RWPE2 (cell line): ENCODE measurements around the gene TNFSF12.
A peak's percentile ranks its signal among the peaks of the same experiment; 100 is the strongest.

Experiments used
- ATAC-seq: fragments of 200-7000 bp; cut with Tn5 transposase; 3 replicates; pipeline ENCODE4 v1.9.1; 2021; ENCODE audit warnings: low read depth
- DNase-seq: peaks from one replicate; pipeline ENCODE4 v3.0.0-alpha.2; 2020; ENCODE audit warnings: low spot score
- H3K27ac ChIP-seq: fragments of 450-650 bp; 2 replicates; pipeline ENCODE4 v1.5.1; 2017; ENCODE audit warnings: mild to moderate bottlenecking; ENCODE audit not compliant: poor library complexity, severe bottlenecking
- H3K27me3 ChIP-seq: fragments of 250-450 bp; sonication (Bioruptor Pico); 2 replicates; pipeline ENCODE4 v1.5.1; 2021; ENCODE audit warnings: mild to moderate bottlenecking, moderate library complexity; ENCODE audit not compliant: insufficient read depth, poor library complexity, severe bottlenecking
- H3K36me3 ChIP-seq: fragments of 250-450 bp; sonication (Bioruptor Pico); 2 replicates; pipeline ENCODE4 v1.5.1; 2020; ENCODE audit warnings: low read depth, mild to moderate bottlenecking, moderate library complexity
- H3K4me1 ChIP-seq: fragments of 250-450 bp; sonication (Bioruptor Pico); 2 replicates; pipeline ENCODE4 v1.5.1; 2021; ENCODE audit warnings: mild to moderate bottlenecking, moderate library complexity; ENCODE audit not compliant: insufficient read depth, poor library complexity, severe bottlenecking
- H3K4me3 ChIP-seq: fragments of 250-450 bp; sonication (Bioruptor Pico); 2 replicates; pipeline ENCODE4 v1.5.1; 2021; ENCODE audit warnings: mild to moderate bottlenecking, moderate library complexity; ENCODE audit not compliant: severe bottlenecking
- H3K9me3 ChIP-seq: fragments of 250-450 bp; sonication (Bioruptor Pico); 2 replicates; pipeline ENCODE4 v1.5.1; 2021; ENCODE audit warnings: mild to moderate bottlenecking, moderate library complexity; ENCODE audit not compliant: severe bottlenecking
- TF ChIP-seq, protein P1 (sequence below): fragments of 450-650 bp; IDR thresholded peaks from one replicate; pipeline ENCODE4 v1.5.1; 2017; ENCODE audit warnings: mild to moderate bottlenecking, moderate library complexity; ENCODE audit not compliant: poor library complexity, severe bottlenecking

The TNFSF12 gene

GRCh38 chr17:7559320-7560171, 10.7 kb downstream of the TNFSF12 start:
- Histone ChIP-seq H3K27me3 (no peaks in the 10 kb centered on the region), H3K27ac (peak overlapping the region; percentile 76)
- ATAC-seq: no peak

GRCh38 chr17:7560172-7561027, 11.5 kb downstream of the TNFSF12 start:
- Histone ChIP-seq H3K4me3 (peak overlapping the region; percentile 58), H3K27ac (peak overlapping the region; percentile 76), H3K36me3 (peaks cover 17% of the 10 kb centered on the region), H3K27me3 (no peaks in the 10 kb centered on the region), H3K9me3 (no peaks in the 10 kb centered on the region), H3K4me1 (peaks cover 17% of the 10 kb centered on the region)
- TF ChIP-seq, protein P1, sequence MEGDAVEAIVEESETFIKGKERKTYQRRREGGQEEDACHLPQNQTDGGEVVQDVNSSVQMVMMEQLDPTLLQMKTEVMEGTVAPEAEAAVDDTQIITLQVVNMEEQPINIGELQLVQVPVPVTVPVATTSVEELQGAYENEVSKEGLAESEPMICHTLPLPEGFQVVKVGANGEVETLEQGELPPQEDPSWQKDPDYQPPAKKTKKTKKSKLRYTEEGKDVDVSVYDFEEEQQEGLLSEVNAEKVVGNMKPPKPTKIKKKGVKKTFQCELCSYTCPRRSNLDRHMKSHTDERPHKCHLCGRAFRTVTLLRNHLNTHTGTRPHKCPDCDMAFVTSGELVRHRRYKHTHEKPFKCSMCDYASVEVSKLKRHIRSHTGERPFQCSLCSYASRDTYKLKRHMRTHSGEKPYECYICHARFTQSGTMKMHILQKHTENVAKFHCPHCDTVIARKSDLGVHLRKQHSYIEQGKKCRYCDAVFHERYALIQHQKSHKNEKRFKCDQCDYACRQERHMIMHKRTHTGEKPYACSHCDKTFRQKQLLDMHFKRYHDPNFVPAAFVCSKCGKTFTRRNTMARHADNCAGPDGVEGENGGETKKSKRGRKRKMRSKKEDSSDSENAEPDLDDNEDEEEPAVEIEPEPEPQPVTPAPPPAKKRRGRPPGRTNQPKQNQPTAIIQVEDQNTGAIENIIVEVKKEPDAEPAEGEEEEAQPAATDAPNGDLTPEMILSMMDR: no peak
- DNase-seq: no peak
- peak; percentile 52 for ATAC-seq

More at GRCh38 chr17:7559320-7560171, 10.7 kb downstream of the TNFSF12 start:
- Histone ChIP-seq H3K9me3 (no peaks in the 10 kb centered on the region), H3K4me1 (peaks cover 17% of the 10 kb centered on the region), H3K36me3 (peaks cover 9% of the 10 kb centered on the region), H3K4me3 (no peak overlapping the region)
- TF ChIP-seq, protein P1: no peak
- no peak for DNase-seq

DNA sequence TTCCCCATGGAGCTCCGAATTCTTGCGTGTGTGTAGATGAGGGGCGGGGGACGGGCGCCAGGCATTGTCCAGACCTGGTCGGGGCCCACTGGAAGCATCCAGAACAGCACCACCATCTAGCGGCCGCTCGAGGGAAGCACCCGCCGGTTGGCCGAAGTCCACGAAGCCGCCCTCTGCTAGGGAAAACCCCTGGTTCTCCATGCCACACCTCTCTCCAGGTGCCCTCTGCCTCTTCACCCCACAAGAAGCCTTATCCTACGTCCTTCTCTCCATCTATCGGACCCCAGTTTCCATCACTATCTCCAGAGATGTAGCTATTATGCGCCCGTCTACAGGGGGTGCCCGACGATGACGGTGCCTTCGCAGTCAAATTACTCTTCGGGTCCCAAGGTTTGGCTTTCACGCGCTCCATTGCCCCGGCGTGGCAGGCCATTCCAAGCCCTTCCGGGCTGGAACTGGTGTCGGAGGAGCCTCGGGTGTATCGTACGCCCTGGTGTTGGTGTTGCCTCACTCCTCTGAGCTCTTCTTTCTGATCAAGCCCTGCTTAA, 12.2 kb downstream of the TNFSF12 start:
- peak; percentile 90 for DNase-seq

GRCh38 chr17:7561589-7562207, 12.8 kb downstream of the TNFSF12 start, which contains the start of gene SENP3:
TSS of gene SENP3 (plus strand) at chr17:7561919. CDS start at chr17:7563077, 1,158 bp downstream.
- Histone ChIP-seq H3K36me3 (peaks cover 28% of the 10 kb centered on the region), H3K4me3 (peak within 1 kb of the TSS; percentile 58), H3K27ac (peak within 1 kb of the TSS; percentile 76), H3K27me3 (no peaks in the 10 kb centered on the region), H3K4me1 (peaks cover 17% of the 10 kb centered on the region), H3K9me3 (no peaks in the 10 kb centered on the region)
- TF ChIP-seq, protein P1: no peak
- ATAC-seq: peak; percentile 67
- peak; percentile 92 for DNase-seq

More for the DNA sequence above, 12.2 kb downstream of the TNFSF12 start:
- H3K4me3 ChIP-seq: peak overlapping the region; percentile 58
- H3K9me3 ChIP-seq: no peaks in the 10 kb centered on the region
- peaks cover 17% of the 10 kb centered on the region for H3K4me1 ChIP-seq
- H3K27ac ChIP-seq: peak overlapping the region; percentile 76
- peak; percentile 70 for ATAC-seq
- TF ChIP-seq, protein P1: peak; percentile 93
- no peaks in the 10 kb centered on the region for H3K27me3 ChIP-seq
- peaks cover 23% of the 10 kb centered on the region for H3K36me3 ChIP-seq
